ENCODE results near the gene NCKAP5.

NCKAP5 gene

DNA sequence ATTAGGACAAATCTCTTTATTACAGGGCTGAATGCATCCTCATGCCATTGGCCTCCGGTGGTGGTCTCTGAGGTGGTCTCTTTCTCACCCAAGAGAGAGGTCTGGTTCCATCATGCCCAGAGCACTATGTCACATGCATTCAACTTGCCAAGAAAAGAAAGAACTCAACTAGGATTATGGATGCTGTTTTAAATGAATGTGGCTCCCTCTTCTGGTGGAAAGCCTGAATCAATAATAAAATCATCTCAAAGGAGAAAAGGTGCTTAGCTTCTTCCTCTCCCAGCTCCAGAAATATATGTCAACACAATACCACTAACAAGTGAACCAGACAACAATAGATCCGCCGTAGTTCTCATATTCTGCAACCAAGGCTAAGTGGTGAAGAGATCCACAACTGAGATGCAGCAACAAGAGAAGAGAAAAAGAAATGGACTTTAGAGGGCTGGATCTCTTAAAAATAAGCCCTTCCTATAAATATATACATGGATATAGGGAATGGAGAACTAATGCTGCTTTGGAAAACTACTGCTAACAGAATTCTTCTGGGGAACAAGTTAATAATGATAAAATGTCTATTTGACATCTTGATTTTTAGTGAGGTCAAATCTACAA is 396.8 kb downstream of the NCKAP5 start:
- TF ChIP-seq CTCF (IDR thresholded peaks at IDR 0.05; ENCODE audit: poor library complexity, severe bottlenecking): peak; percentile 80
- H3K9me3 ChIP-seq (ENCODE audit: severe bottlenecking): no peaks in the 10 kb centered on the region
- no peak for DNase-seq (ENCODE audit: low spot score)
- H3K4me1 ChIP-seq (ENCODE audit: insufficient read depth, poor library complexity, severe bottlenecking): no peaks in the 10 kb centered on the region
- H3K4me3 ChIP-seq (ENCODE audit: severe bottlenecking): no peak overlapping the region
- peak; percentile 46; the same call in 1 of the 3 replicates for ATAC-seq (ENCODE audit: low read depth)
- no peak overlapping the region for H3K27ac ChIP-seq (ENCODE audit: poor library complexity, severe bottlenecking)
- H3K27me3 ChIP-seq (ENCODE audit: insufficient read depth, poor library complexity, severe bottlenecking): peaks cover 6% of the 10 kb centered on the region
- no peaks in the 10 kb centered on the region for H3K36me3 ChIP-seq (ENCODE audit: low read depth)

- Histone ChIP-seq H3K27ac (ENCODE audit: poor library complexity, severe bottlenecking) (no peak overlapping the region), H3K36me3 (ENCODE audit: low read depth) (no peaks in the 10 kb centered on the region), H3K9me3 (ENCODE audit: severe bottlenecking) (no peaks in the 10 kb centered on the region), H3K4me1 (ENCODE audit: insufficient read depth, poor library complexity, severe bottlenecking) (no peaks in the 10 kb centered on the region), H3K4me3 (ENCODE audit: severe bottlenecking) (no peak overlapping the region), H3K27me3 (ENCODE audit: insufficient read depth, poor library complexity, severe bottlenecking) (peaks cover 6% of the 10 kb centered on the region)
- DNase-seq (ENCODE audit: low spot score) (no peak), ATAC-seq (ENCODE audit: low read depth) (no peak)
- no peak for TF ChIP-seq CTCF (IDR thresholded peaks at IDR 0.05; ENCODE audit: poor library complexity, severe bottlenecking)
Observed at GRCh38 chr2:133169274-133169912, 398.9 kb downstream of the NCKAP5 start.

GRCh38 chr2:133167990-133168389 is 400.3 kb downstream of the NCKAP5 start:
- DNase-seq (ENCODE audit: low spot score) (no peak), ATAC-seq (ENCODE audit: low read depth) (no peak)
- H3K27ac ChIP-seq (ENCODE audit: poor library complexity, severe bottlenecking): no peak overlapping the region
- H3K4me1 ChIP-seq (ENCODE audit: insufficient read depth, poor library complexity, severe bottlenecking): no peaks in the 10 kb centered on the region
- no peak overlapping the region for H3K4me3 ChIP-seq (ENCODE audit: severe bottlenecking)
- H3K27me3 ChIP-seq (ENCODE audit: insufficient read depth, poor library complexity, severe bottlenecking): peaks cover 6% of the 10 kb centered on the region
- no peaks in the 10 kb centered on the region for H3K9me3 ChIP-seq (ENCODE audit: severe bottlenecking)
- no peaks in the 10 kb centered on the region for H3K36me3 ChIP-seq (ENCODE audit: low read depth)
- TF ChIP-seq CTCF (IDR thresholded peaks at IDR 0.05; ENCODE audit: poor library complexity, severe bottlenecking): no peak

DNA sequence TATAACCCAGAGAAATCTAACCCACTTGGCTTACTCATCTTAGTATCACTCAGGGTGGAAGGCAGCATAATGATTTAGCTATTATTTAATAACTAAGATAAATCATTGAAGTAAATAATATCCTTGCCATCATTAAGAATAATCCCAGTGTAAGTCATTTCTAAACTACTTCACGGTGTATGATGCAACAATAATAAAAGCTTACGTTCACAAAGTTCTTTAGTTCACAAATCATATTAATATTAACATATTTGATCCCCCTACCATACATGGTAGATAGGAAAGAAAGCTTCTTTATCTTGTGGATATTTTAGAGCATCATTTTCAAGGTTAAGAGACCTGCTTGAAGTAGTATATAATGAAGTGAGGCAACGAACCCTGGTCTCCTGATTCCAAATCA is 401.0 kb downstream of the NCKAP5 start:
- Histone ChIP-seq H3K27ac (ENCODE audit: poor library complexity, severe bottlenecking) (no peak overlapping the region), H3K36me3 (ENCODE audit: low read depth) (no peaks in the 10 kb centered on the region), H3K9me3 (ENCODE audit: severe bottlenecking) (no peaks in the 10 kb centered on the region), H3K4me1 (ENCODE audit: insufficient read depth, poor library complexity, severe bottlenecking) (no peaks in the 10 kb centered on the region), H3K27me3 (ENCODE audit: insufficient read depth, poor library complexity, severe bottlenecking) (peaks cover 6% of the 10 kb centered on the region), H3K4me3 (ENCODE audit: severe bottlenecking) (no peak overlapping the region)
- DNase-seq (ENCODE audit: low spot score) (no peak), ATAC-seq (ENCODE audit: low read depth) (no peak)
- TF ChIP-seq CTCF (IDR thresholded peaks at IDR 0.05; ENCODE audit: poor library complexity, severe bottlenecking): no peak

DNA sequence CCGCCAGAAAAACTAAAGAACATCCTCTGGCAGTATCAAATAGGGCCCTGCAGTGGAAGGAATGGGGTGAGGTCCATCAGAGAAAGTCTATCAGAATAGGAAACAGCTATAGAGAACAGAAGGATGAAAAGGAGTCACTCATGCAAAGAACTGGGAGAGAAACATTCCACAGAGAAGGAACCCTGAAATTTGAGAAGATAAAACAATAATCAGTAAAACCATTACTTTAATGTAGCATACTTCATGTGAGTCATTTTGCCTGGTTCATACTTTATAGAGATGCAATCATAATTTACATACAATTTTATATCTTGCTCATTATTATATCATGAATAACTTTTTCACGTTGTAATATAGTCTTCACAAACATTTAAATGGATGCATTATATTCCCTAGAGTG is 402.2 kb downstream of the NCKAP5 start:
- Histone ChIP-seq H3K27ac (ENCODE audit: poor library complexity, severe bottlenecking) (no peak overlapping the region), H3K9me3 (ENCODE audit: severe bottlenecking) (no peaks in the 10 kb centered on the region), H3K4me1 (ENCODE audit: insufficient read depth, poor library complexity, severe bottlenecking) (no peaks in the 10 kb centered on the region), H3K27me3 (ENCODE audit: insufficient read depth, poor library complexity, severe bottlenecking) (peaks cover 6% of the 10 kb centered on the region), H3K4me3 (ENCODE audit: severe bottlenecking) (no peak overlapping the region), H3K36me3 (ENCODE audit: low read depth) (no peaks in the 10 kb centered on the region)
- no peak for DNase-seq (ENCODE audit: low spot score)
- no peak for TF ChIP-seq CTCF (IDR thresholded peaks at IDR 0.05; ENCODE audit: poor library complexity, severe bottlenecking)
- ATAC-seq (ENCODE audit: low read depth): no peak

Data from RWPE2 (cell line).